ENCODE results near the gene ZNF423.

The ZNF423 gene

DNA sequence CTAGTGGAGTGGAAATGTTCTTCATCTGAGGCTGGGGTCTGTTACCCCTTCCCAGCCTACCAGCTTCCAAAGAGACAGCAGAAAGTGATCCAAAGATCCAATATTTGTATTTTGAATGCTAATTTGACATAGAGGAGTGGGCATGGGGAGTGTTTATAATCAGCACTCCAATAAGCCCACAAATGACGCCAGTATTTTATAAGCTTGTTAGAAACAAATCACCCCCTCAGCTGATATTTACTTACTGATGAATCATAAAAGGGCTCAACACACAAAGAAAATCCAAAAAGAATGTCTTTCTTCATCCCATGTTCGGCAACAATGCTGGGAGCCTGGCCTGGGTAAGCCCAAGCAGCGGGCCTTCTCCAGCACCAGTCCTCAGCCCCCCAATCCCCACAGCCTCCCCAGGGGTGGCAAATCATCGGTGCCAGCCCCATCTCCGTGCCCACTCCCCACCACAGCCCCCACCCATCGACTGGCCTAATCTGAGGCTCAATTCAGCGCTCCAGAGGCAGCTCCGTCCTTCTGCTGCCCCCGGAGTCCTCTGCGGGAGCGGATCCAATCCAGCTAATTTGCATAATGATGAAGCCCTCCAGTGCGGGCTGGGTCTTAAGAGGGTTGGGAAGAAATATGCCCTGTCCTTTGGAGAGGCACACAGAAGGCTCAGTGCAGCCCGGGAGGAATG is 312.8 kb downstream of the ZNF423 start:
- no peak for DNase-seq

GRCh38 chr16:49542391-49542891 is 313.5 kb downstream of the ZNF423 start:
- DNase-seq: no peak

DNA sequence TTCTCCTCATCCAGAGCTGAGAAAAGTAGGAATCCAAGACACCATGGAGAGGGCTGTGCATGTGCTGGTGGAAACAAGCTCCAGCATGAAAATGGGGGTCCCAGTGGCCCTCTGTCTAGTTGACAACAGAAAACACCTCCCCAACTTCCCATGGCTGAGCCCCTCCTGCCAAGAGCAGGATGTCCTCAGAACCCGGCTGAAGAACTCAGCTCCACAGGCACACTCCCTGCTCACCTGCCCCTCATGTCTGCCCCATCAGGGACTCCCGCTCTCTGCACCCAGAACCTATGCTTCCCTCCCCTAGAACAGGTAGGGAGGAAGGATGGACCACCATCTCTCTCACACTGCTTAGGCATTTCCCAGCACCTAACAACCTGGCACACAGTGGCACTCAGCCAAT is 315.1 kb downstream of the ZNF423 start:
- DNase-seq: no peak

DNA sequence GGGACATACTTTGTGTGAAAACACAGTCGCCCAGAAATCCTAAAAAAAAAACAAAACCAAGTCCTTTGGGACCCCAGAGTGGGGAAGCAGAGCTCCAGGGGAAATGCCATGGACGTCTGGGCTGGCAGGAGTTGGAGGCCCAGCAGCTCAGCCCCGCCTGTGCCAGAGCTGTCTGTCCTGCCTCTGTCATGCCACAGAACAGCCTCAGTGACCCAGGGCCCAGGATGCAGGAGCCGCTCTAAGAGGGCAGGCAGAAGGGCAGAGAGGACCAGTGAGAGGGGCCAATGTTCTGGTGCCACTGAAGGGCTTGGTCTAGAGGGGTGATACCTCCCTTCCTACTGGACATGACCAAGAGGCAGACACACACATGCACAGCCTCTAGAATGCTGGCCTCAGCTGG is 316.2 kb downstream of the ZNF423 start:
- DNase-seq: no peak

- no peak for DNase-seq
These were observed 317.9 kb downstream of the ZNF423 start for GRCh38 chr16:49537924-49538459.

DNA sequence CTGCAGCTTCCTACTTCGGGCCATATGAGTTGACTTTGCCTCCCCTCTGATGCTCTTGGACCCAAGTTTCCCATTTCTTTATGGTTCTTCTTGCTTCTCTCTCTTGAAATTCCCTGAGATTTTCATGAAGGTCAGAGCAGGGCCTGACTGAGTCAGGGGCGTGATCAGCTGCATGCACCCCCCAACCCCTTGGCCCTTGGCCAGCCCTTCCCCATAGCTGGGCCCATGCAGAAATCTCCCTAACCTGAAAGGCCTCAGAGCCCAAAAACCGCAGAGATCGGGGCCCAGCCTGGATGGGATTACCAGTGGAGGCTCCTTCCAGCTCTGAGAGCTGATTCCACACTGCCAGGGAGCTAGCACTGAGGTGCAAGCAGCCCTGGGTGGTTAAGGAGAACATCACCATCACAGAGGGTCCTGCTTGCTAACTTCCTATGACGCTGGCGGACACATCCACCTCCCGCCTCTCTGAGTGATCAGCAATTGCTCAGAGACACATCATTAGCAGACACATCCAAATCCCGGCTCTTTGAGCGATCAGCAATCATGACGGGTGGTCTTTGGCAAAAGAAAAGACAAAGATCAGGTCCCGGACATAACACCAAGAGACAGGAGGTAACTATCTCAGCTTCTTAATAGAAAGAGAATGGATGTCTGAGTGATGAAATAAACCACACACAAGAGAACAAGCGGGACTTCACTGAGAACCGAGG is 320.9 kb downstream of the ZNF423 start:
- DNase-seq: no peak

DNA sequence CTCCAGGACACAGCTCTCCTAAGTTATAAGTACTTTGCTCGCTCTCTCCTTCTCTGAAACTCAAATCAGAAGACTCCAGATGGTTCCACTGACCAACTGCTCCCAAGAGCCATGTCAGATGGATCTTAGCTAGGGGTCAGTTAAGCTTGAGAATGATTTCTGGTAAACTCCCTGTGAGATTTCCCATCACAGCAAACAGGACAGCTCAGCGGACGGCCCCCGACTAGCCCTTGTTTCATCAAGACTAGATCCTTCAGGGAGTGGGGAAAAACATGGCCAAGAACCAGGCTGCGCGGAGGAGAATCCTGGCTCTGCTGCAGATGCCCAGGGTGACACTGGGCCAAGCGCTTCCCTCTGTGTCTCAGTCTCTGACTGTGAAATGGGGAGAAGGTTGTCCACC is 322.5 kb downstream of the ZNF423 start:
- no peak for DNase-seq

- no peak for DNase-seq
These were observed 323.0 kb downstream of the ZNF423 start for GRCh38 chr16:49532873-49533272.

DNA sequence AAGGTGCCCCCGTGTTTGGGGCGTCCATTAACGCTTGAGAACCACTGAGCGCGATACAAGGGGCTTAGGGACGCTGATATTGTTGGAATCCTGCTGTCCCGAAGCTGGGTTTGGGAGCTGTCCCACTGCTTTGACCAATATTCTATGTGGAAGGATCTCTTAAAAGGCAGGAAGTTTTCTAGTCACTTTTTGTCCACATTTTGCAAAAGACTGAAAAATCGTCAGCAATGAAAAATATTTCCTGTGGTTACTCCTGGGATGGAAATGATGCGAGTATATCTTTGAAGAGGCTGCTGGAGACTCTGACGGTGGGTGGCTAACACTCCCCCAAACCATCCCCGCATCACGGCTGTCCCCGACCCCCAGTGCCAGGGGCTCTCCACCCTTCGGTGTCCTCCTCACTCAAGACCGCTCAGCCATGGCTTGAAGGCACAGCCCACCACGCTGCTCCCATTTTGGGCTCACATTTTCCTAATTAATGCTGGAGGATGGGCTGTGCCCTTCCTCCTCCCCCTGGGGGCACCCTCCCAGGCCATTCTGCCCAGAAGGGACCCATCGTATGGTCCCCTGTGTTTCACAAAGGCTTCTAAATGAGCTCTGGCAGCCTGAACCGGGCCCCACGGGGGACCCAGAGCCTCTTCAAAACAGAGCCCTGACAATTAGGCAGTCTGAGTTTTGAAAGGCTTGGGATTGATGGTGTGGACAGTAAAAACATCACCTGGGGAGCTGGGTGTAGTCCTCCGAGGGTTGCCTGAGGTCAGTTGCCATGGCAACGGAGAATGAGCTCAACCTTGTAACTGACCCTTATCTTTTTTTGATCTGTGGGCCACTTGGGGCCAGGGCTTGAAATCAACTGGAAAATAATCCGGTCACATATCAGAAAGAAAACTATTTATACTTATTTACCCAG is 323.7 kb downstream of the ZNF423 start:
- no peak for DNase-seq

- no peak for DNase-seq
These were observed 324.5 kb downstream of the ZNF423 start for GRCh38 chr16:49531425-49531824.

GRCh38 chr16:49530427-49530970 is 325.4 kb downstream of the ZNF423 start:
- peak in 1 of 2 donors; percentile 76 for DNase-seq

DNA sequence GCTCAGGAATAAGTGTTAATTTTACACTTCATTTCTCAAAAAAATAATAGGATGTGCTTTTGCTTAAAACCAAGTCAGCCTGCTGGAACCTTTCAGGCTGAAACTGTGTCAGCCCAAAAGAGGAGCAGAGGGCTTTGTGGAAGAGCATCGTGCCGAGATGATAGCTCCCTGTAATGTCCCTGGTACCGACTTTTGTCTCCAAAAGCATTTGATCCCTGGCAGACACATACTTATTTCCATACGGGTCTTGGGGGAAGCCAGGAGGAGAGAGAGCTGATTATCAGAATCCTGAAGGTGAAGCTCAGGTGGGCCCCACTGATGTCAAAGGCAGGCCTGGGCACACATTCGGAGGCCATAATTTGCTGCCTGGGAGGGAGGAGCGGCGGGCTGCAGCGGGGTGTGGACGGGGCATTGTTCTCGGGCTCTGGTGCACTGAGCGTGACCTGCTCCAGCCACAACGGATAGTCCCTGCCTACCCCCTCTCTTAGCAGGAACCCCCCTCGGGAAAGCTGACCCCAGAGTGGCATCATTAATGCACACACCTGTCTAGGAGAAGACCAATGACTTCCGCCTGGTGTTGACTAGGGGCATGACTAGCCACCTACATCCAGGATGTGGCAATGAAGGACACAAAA is 326.4 kb downstream of the ZNF423 start:
- DNase-seq: no peak

- no peak for DNase-seq
These were observed 327.0 kb downstream of the ZNF423 start for GRCh38 chr16:49528866-49529288.

GRCh38 chr16:49528060-49528865 is 327.6 kb downstream of the ZNF423 start:
- DNase-seq: peak in 1 of 2 donors; percentile 41

GRCh38 chr16:49527611-49528010 is 328.3 kb downstream of the ZNF423 start:
- no peak for DNase-seq

- DNase-seq: no peak
These were observed 329.0 kb downstream of the ZNF423 start for GRCh38 chr16:49526860-49527365.

DNA sequence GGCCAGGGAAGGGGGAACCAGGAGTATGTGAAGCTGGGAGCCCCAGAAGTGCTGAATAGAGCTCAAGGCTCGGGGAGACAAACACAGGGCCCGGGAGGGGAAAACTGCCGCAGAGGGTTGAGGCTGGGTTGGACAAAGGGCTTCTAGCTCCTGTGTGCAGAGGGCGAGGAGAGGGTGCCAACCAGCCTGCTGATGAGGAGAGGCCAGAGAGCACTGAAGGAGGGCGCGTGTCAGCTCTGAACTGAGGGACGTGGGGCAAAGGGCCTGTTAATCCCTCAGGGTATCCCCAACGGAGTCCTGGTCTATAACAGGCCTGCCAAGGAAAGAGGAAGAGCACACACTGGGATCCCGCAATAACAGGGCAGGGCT is 331.0 kb downstream of the ZNF423 start:
- no peak for DNase-seq

DNA sequence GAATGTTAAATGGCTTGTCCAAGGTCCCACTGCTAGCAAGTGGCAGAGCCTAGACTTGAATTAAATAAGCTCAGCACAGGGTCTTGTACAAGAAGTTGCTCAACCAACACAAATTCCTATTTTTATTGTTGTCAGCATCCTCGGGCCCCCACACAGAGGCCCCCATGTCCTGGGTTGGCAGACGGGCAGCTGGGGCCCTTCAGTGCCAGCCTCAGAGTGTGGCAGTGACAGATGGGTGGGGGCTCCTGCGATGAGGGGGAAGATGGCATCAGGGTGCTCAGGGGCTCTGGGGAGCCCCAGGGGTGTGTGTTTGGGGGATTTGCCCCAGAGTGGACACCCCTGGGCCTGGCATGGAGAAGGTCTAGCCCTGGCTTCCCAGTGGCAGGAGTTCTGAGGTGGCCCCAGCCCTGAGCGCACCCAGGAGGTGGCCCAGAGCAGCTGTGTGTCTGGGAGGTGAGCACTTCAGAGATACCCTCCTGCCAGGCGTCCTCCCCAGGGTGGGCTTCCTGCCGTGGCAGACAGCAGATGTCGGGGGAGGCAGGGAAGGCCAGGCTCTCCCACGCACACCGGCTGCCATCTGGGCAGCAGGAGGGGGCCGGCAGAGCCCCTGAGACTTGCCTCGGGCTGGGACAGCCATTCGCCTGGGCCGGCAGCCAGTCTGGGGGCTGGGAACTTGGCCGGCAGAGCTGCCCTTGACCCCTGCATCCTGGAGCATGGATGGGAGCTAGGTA is 331.5 kb downstream of the ZNF423 start:
- peak in 1 of 2 donors; percentile 1 for DNase-seq

GRCh38 chr16:49523435-49524159 is 332.3 kb downstream of the ZNF423 start:
- no peak for DNase-seq
